Liver (tissue), 9 donors: ENCODE data around the gene SREBF1. TPM values are rescaled to one million over a fixed set of nuclear protein-coding genes. Genes with fewer than 3 reads are reported as not detected.

ENCODE experiments used
- DNase-seq: peaks from one replicate; pipeline ENCODE4 v3.0.0-alpha.2; 2017; ENCODE audit warnings: low spot score
- H3K27ac ChIP-seq, 2 donors: one replicate each; pipeline ENCODE4 v1.7.0; 2013; ENCODE audit warnings: inconsistent platforms in 2 of 2, low read length in 2 of 2, control low read depth in 1 of 2, low read depth in 1 of 2, mild to moderate bottlenecking in 1 of 2
- H3K27me3 ChIP-seq, 4 donors: one replicate each; pipeline versions ENCODE4 v1.6.1 to v1.7.0; 2013; ENCODE audit warnings: low read length in 3 of 4, inconsistent platforms in 1 of 4, mild to moderate bottlenecking in 1 of 4, moderate library complexity in 1 of 4; ENCODE audit not compliant: control insufficient read depth in 4 of 4, insufficient read depth in 4 of 4
- H3K36me3 ChIP-seq, 4 donors: one replicate each; pipeline versions ENCODE4 v1.6.1 to v1.7.0; 2013; ENCODE audit warnings: low read length in 3 of 4, mild to moderate bottlenecking in 3 of 4, low read depth in 1 of 4, moderate library complexity in 1 of 4; ENCODE audit not compliant: control insufficient read depth in 4 of 4, insufficient read depth in 3 of 4
- H3K4me1 ChIP-seq, 4 donors: one replicate each; pipeline versions ENCODE4 v1.6.1 to v1.7.0; 2013; ENCODE audit warnings: low read length in 3 of 4, mild to moderate bottlenecking in 3 of 4, moderate library complexity in 1 of 4; ENCODE audit not compliant: control insufficient read depth in 4 of 4, insufficient read depth in 4 of 4
- H3K4me3 ChIP-seq, 3 donors: one replicate each; pipeline versions ENCODE4 v1.6.1 to v1.7.0; 2013; ENCODE audit warnings: low read length in 3 of 3, control low read depth in 1 of 3, low read depth in 1 of 3, mild to moderate bottlenecking in 1 of 3
- H3K9ac ChIP-seq, 2 donors: one replicate each; pipeline ENCODE4 v1.7.0; 2013; ENCODE audit warnings: low read length in 2 of 2, mild to moderate bottlenecking in 2 of 2, moderate library complexity in 2 of 2, control low read depth in 1 of 2, low read depth in 1 of 2
- H3K9me3 ChIP-seq, 4 donors: one replicate each; pipeline versions ENCODE4 v1.6.1 to v1.7.0; 2013; ENCODE audit warnings: low read length in 3 of 4; ENCODE audit not compliant: control insufficient read depth in 4 of 4
- ATF3 ChIP-seq: IDR thresholded peaks from 2 replicates; pipeline ENCODE4 v1.6.1; 2016; ENCODE audit warnings: antibody characterized with exemption
- CTCF ChIP-seq: fragments of 150-350 bp; IDR thresholded peaks from 2 replicates; pipeline ENCODE4 v1.5.1; 2017; ENCODE audit warnings: improper control_type of control experiment, low read depth, low read length; ENCODE audit not compliant: missing input control
- EGR1 ChIP-seq, 2 donors: IDR thresholded peaks; 2 replicates each; pipeline ENCODE4 v1.6.1; 2016 to 2018; ENCODE audit warnings: antibody characterized with exemption in 2 of 2, low read depth in 2 of 2
- FOXA1 ChIP-seq: IDR thresholded peaks from 2 replicates; pipeline ENCODE4 v1.6.1; 2016; ENCODE audit warnings: antibody characterized with exemption
- FOXA2 ChIP-seq: IDR thresholded peaks from 2 replicates; pipeline ENCODE4 v1.6.1; 2016; ENCODE audit warnings: antibody characterized with exemption
- GABPA ChIP-seq, 2 donors: IDR thresholded peaks in 1 of 2; conservative IDR thresholded peaks in 1 of 2; 2 replicates each; pipeline ENCODE4 v1.6.1; 2016; ENCODE audit warnings: antibody characterized with exemption in 2 of 2, mild to moderate bottlenecking in 1 of 2, moderate library complexity in 1 of 2
- HNF4A ChIP-seq, 2 donors: conservative IDR thresholded peaks; 2 replicates each; pipeline ENCODE4 v1.6.1; 2016; ENCODE audit warnings: antibody characterized with exemption in 2 of 2, mild to moderate bottlenecking in 2 of 2
- HNF4G ChIP-seq: IDR thresholded peaks from 2 replicates; pipeline ENCODE4 v1.6.1; 2016; ENCODE audit warnings: antibody characterized with exemption
- JUND ChIP-seq, 2 donors: IDR thresholded peaks; 2 replicates each; pipeline ENCODE4 v1.6.1; 2016; ENCODE audit warnings: antibody characterized with exemption in 2 of 2
- MAX ChIP-seq: IDR thresholded peaks from 2 replicates; pipeline ENCODE4 v1.6.1; 2016; ENCODE audit warnings: antibody characterized with exemption
- NR2F2 ChIP-seq: IDR thresholded peaks from 2 replicates; pipeline ENCODE4 v1.6.1; 2016; ENCODE audit warnings: antibody characterized with exemption
- RAD21 ChIP-seq, 2 donors: IDR thresholded peaks; 2 replicates each; pipeline ENCODE4 v1.6.1; 2016; ENCODE audit warnings: antibody characterized with exemption in 2 of 2, mild to moderate bottlenecking in 2 of 2
- REST ChIP-seq: IDR thresholded peaks from 2 replicates; pipeline ENCODE4 v1.6.1; 2016; ENCODE audit warnings: antibody characterized with exemption, mild to moderate bottlenecking
- RXRA ChIP-seq, 2 donors: IDR thresholded peaks; 2 replicates each; pipeline ENCODE4 v1.6.1; 2017 to 2018; ENCODE audit warnings: antibody characterized with exemption in 2 of 2, mild to moderate bottlenecking in 1 of 2
- SP1 ChIP-seq: IDR thresholded peaks from 2 replicates; pipeline ENCODE4 v1.6.1; 2018; ENCODE audit warnings: antibody characterized with exemption, mild to moderate bottlenecking
- TAF1 ChIP-seq: conservative IDR thresholded peaks from 2 replicates; pipeline ENCODE4 v1.6.1; 2016; ENCODE audit warnings: antibody characterized with exemption, mild to moderate bottlenecking
- YY1 ChIP-seq: IDR thresholded peaks from 2 replicates; pipeline ENCODE4 v1.6.1; 2016; ENCODE audit warnings: antibody characterized with exemption, mild to moderate bottlenecking
- ZBTB33 ChIP-seq: IDR thresholded peaks from 2 replicates; pipeline ENCODE4 v1.6.1; 2016; ENCODE audit warnings: antibody characterized with exemption
- WGBS: extraction: QIAGEN DNeasy Blood & Tissue Kit; methylation state at CpG from one replicate; pipeline ENCODE4 v1.1.7; 2013; 5-methylcytosine and 5-hydroxymethylcytosine counted together
- polyA plus RNA-seq, 2 donors: library from polyadenylated mRNA; stranded (reverse) in 1 of 2; unstranded in 1 of 2; fragments of 200-250 nt in 1 of 2; fragments of >200 nt in 1 of 2; fragmentation: Nextera tagmentation in 1 of 2; extraction: Ambion mirVana in 1 of 2; gene quantifications; one replicate each; pipeline versions ENCODE4 v1.2.1 to v1.2.3, GENCODE V29; 2013 to 2015
- total RNA-seq, 2 donors: library from RNA; depleted of rRNA; stranded (reverse); fragments of >200 nt; gene quantifications; one replicate each; pipeline ENCODE4 v1.2.3, GENCODE V29; 2014
- donor health status: healthy.
- donor health status: healthy.
- donor health status: healthy.
- donor health status: healthy.
- donor health status: healthy.

SREBF1 gene
- total and polyA plus RNA-seq, 4 donors: 66.8 to 133 (median 101) TPM

GRCh38 chr17:17880577-17881196, 43.9 kb upstream of the SREBF1 start:
- TF ChIP-seq SP1 (no peak), RAD21 (IDR thresholded peaks at IDR 0.05) (no peak), GABPA (IDR thresholded peaks at IDR 0.05 in 1 of 2, conservative IDR thresholded peaks at IDR 0.05 in 1 of 2) (no peak), ATF3 (no peak), HNF4G (no peak), YY1 (no peak)
- Histone ChIP-seq H3K27ac (no peak overlapping the region), H3K4me3 (no peak overlapping the region), H3K9ac (no peak overlapping the region), H3K27me3 (no peaks in the 10 kb centered on the region), H3K36me3 (peaks cover 3 to 29% (median 9%) of the 10 kb centered on the region in 4 donors), H3K9me3 (no peaks in the 10 kb centered on the region), H3K4me1 (peaks cover 14 to 29% (median 26%) of the 10 kb centered on the region in 4 donors)
- no peak for DNase-seq
- WGBS: 92% methylated on average over 8 of the region's 8 CpGs

GRCh38 chr17:17877529-17878358, 41.0 kb upstream of the SREBF1 start:
- DNase-seq: no peak
- Histone ChIP-seq H3K4me1 (peaks cover 14 to 29% (median 26%) of the 10 kb centered on the region in 4 donors), H3K27ac (peak overlapping the region; percentile 78 to 79), H3K4me3 (no peak overlapping the region), H3K27me3 (no peaks in the 10 kb centered on the region), H3K36me3 (peaks cover 3 to 16% (median 4%) of the 10 kb centered on the region in 4 donors), H3K9ac (peak overlapping the region in 1 of 2 donors; percentile 45), H3K9me3 (no peaks in the 10 kb centered on the region)
- WGBS: 27% methylated on average over 14 of the region's 14 CpGs
- TF ChIP-seq ZBTB33 (no peak), FOXA1 (no peak), ATF3 (no peak), JUND (IDR thresholded peaks at IDR 0.05) (peak; percentile 44 to 49), FOXA2 (no peak), RXRA (IDR thresholded peaks at IDR 0.05) (peak; percentile 50 to 75), TAF1 (no peak), MAX (peak; percentile 81), YY1 (peak; percentile 87), HNF4A (conservative IDR thresholded peaks at IDR 0.05) (peak; percentile 45 to 65), GABPA (IDR thresholded peaks at IDR 0.05 in 1 of 2, conservative IDR thresholded peaks at IDR 0.05 in 1 of 2) (peak in 1 of 2 donors; percentile 31), RAD21 (IDR thresholded peaks at IDR 0.05) (peak; percentile 29 to 48), CTCF (no peak), SP1 (peak; percentile 70), EGR1 (IDR thresholded peaks at IDR 0.05; ENCODE audit: low read depth in 2 of 2) (peak; percentile 42 to 52), HNF4G (no peak), NR2F2 (peak; percentile 15), REST (peak; percentile 97)
